ENCODE data around the gene GORASP1.

DNA sequence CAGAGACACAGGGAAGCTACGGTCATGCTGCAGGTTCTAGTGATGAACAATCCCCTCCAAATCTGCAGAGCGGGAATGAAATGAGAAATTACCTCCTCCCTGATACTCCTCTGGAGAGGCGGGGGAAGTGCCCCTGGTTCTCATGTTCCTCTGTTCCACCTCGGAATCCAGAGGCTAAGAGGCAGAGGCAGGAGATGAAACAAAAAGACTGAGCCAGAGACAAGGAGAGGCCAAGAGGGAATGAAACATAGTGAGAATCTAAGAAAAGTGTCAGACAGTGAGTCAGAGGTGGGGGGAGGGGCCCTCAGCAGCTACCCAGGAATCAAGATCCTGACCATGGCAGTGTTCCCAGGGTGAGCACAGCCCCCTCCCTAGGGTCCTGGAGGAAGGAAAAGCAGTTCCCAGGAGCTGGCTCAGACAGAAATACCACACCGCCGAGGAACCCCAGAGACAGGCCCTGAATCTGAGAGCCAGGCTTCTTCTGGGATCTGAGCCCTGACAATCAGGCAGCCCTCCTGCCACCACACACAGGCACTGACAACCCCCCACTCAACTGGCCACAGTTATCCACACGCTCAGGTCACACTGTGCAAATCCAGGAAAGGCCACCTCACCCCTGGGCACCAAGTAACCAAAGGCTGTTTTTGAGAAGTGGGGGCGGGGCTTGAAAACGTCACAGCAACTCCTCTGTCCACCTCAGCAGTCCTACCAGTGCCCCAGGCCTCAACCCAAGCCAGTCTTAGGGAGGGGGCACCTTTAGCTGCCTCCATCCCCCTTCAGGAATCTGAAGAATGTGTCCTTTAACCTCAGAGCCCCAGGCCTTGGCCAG, 43.6 kb upstream of the GORASP1 start:
- TF ChIP-seq ZNF704 (tag by site-specific recombination; IDR thresholded peaks at IDR 0.05) (no peak), ZBTB17 (tag by site-specific recombination; IDR thresholded peaks at IDR 0.05) (peak; percentile 87), CTCF (tag by site-specific recombination; IDR thresholded peaks at IDR 0.05) (no peak), ZNF311 (tag by site-specific recombination; IDR thresholded peaks at IDR 0.05; ENCODE audit: borderline replicate concordance) (no peak), ZSCAN30 (tag by site-specific recombination; IDR thresholded peaks at IDR 0.05) (no peak), ZNF596 (tag by site-specific recombination; IDR thresholded peaks at IDR 0.05) (no peak), KLF9 (tag by site-specific recombination; IDR thresholded peaks at IDR 0.05; ENCODE audit: low read depth) (peak; percentile 50; the same call in 1 of the 2 replicates), ZNF398 (tag by site-specific recombination; IDR thresholded peaks at IDR 0.05) (peak; percentile 78), ZIC2 (tag by site-specific recombination; IDR thresholded peaks at IDR 0.05) (no peak; the same call in 1 of the 2 replicates), ZNF114 (tag by site-specific recombination; IDR thresholded peaks at IDR 0.05) (no peak), PRDM4 (tag by site-specific recombination; IDR thresholded peaks at IDR 0.05) (no peak), OVOL3 (tag by site-specific recombination; IDR thresholded peaks at IDR 0.05) (no peak), ZBTB8A (tag by site-specific recombination; IDR thresholded peaks at IDR 0.05) (no peak)
- TF ChIP-seq, protein P1, sequence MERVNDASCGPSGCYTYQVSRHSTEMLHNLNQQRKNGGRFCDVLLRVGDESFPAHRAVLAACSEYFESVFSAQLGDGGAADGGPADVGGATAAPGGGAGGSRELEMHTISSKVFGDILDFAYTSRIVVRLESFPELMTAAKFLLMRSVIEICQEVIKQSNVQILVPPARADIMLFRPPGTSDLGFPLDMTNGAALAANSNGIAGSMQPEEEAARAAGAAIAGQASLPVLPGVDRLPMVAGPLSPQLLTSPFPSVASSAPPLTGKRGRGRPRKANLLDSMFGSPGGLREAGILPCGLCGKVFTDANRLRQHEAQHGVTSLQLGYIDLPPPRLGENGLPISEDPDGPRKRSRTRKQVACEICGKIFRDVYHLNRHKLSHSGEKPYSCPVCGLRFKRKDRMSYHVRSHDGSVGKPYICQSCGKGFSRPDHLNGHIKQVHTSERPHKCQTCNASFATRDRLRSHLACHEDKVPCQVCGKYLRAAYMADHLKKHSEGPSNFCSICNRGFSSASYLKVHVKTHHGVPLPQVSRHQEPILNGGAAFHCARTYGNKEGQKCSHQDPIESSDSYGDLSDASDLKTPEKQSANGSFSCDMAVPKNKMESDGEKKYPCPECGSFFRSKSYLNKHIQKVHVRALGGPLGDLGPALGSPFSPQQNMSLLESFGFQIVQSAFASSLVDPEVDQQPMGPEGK (tag by site-specific recombination; IDR thresholded peaks at IDR 0.05) = peak; percentile 41
